ENCODE results near the gene VPS25. TPM values are rescaled to one million over a fixed set of nuclear protein-coding genes. Genes with fewer than 3 reads are reported as not detected.

The VPS25 gene
- total RNA-seq, 2 donors from 2014 or later: 17.8 to 23.9 TPM

GRCh38 chr17:42759982-42760651, 13.1 kb upstream of the VPS25 start:
- Histone ChIP-seq H3K9me3 (no peaks in the 10 kb centered on the region), H3K36me3 (replicated peaks in 1 of 2; ENCODE audit: insufficient read depth in 1 of 2, low read depth in 2 of 2) (no peaks in the 10 kb centered on the region), H3K27me3 (peaks cover 0 to 10% of the 10 kb centered on the region in 2 donors), H3K27ac (no peak overlapping the region), H3K4me3 (no peak overlapping the region), H3K4me1 (peaks cover 13% of the 10 kb centered on the region)
- intact Hi-C loops (cut with DNase I): no loop called here
- TF ChIP-seq CTCF (IDR thresholded peaks at IDR 0.05): no peak
- TF ChIP-seq POLR2A (IDR thresholded peaks at IDR 0.05): no peak
- ATAC-seq: no peak
- 49 to 68% methylated on average over 10 to 11 of the region's 11 CpGs for WGBS, 2 donors
- no peak for DNase-seq

DNA sequence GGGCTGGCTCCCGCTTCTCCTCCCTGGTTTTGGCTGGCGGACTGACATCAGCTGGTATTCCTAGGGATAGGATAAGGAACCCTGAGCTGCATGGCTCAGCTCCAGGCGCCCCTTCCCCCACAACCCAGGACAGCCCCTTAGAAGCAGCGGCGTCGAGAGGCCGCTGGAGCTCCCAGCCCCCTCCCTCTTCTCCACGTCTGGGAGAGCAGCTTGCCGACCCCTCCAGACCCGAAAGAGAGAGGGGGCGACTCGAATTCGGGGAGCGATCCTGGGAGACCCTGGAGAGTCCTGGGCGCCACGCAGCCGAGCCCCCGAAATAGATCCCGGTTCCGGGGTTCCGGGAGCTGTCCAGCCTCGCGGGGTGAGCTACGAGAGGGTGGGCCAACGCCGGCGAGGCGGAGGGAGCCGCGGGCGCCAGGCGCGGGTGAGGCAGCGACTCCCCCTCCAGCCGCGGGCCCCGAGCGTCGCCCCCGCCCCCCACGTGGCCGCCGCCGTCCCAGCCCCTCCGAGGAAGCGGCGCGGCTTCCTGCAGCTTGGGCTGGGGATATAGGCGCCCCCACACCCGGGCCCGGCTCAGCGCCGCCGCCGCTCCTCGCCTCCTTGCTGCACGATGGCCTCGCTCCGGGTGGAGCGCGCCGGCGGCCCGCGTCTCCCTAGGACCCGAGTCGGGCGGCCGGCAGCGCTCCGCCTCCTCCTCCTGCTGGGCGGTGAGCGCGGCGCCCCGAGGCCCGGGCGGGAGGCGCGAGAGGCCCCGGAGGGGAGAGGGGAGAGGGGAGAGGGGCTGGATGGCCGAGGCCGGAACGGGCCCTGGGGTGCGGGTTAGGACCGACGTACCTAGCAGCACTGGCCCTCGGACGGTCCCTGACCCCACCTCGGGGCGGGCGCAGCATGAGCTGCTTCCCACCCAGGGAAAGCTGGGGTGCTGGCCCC, 12.3 kb upstream of the VPS25 start, which contains the start of gene RAMP2:
Gene RAMP2 (plus strand): TSS at position 576 of the 930 bp plus-strand sequence. CDS start 35 bp downstream, at position 611.
- intact Hi-C loops (cut with DNase I): no loop called here
- WGBS, 2 donors: 5% methylated on average over 66 of the region's 92 CpGs; no CpG with 5 or more reads in 1 of the 2 donors
- peak in 2 of 4 donors; percentile 39 for DNase-seq
- peaks cover 0 to 10% of the 10 kb centered on the region in 2 donors for H3K27me3 ChIP-seq
- H3K4me3 ChIP-seq: peak within 1 kb of the TSS in 1 of 2 donors; percentile 16
- H3K27ac ChIP-seq: peak within 1 kb of the TSS in 2 of 4 donors; percentile 15 to 30
- H3K36me3 ChIP-seq (replicated peaks in 1 of 2; ENCODE audit: insufficient read depth in 1 of 2, low read depth in 2 of 2): no peaks in the 10 kb centered on the region
- ATAC-seq: peak; percentile 52
- TF ChIP-seq CTCF (IDR thresholded peaks at IDR 0.05): no peak
- TF ChIP-seq POLR2A (IDR thresholded peaks at IDR 0.05): no peak
- peaks cover 13% of the 10 kb centered on the region for H3K4me1 ChIP-seq
- no peaks in the 10 kb centered on the region for H3K9me3 ChIP-seq

- 44 to 56% methylated on average over 10 to 12 of the region's 12 CpGs for WGBS, 2 donors
- no peaks in the 10 kb centered on the region for H3K36me3 ChIP-seq (replicated peaks in 1 of 2; ENCODE audit: insufficient read depth in 1 of 2, low read depth in 2 of 2)
- DNase-seq (no peak), ATAC-seq (no peak)
- TF ChIP-seq POLR2A (IDR thresholded peaks at IDR 0.05) (no peak), CTCF (IDR thresholded peaks at IDR 0.05) (no peak)
- H3K4me1 ChIP-seq: peaks cover 13% of the 10 kb centered on the region
- intact Hi-C loops (cut with DNase I): no loop called here
- peak overlapping the region in 2 of 4 donors; percentile 15 to 30 for H3K27ac ChIP-seq
- peaks cover 0 to 10% of the 10 kb centered on the region in 2 donors for H3K27me3 ChIP-seq
- H3K4me3 ChIP-seq: no peak overlapping the region
- H3K9me3 ChIP-seq: no peaks in the 10 kb centered on the region
Observed at GRCh38 chr17:42761638-42762037, 11.6 kb upstream of the VPS25 start.

DNA sequence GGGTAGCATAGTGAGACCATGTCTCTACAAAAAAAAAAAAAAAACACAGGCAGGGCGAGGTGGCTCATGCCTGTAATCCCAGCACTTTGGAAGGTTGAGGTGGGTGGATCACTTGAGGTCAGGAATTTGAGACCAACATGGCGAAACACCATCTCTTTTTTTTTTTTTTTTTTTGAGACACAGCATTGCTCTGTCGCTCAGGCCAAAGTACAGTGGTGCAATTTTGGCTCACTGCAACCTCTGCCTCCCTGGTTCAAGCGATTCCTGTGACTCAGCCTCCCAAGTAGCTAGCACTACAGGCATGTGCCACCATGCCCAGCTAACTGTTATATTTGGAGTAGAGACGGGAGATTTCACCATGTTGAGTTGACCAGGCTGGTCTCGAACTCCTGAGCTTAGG, 7.1 kb upstream of the VPS25 start:
- no peak for DNase-seq
- H3K9me3 ChIP-seq: no peaks in the 10 kb centered on the region
- WGBS, 2 donors: 67 to 74% methylated on average over 4 to 6 of the region's 6 CpGs
- peaks cover 0 to 10% of the 10 kb centered on the region in 2 donors for H3K27me3 ChIP-seq
- H3K4me3 ChIP-seq: no peak overlapping the region
- peaks cover 5% of the 10 kb centered on the region for H3K4me1 ChIP-seq
- H3K36me3 ChIP-seq (replicated peaks in 1 of 2; ENCODE audit: insufficient read depth in 1 of 2, low read depth in 2 of 2): no peaks in the 10 kb centered on the region
- intact Hi-C loops (cut with DNase I): no loop called here
- H3K27ac ChIP-seq: no peak overlapping the region
- no peak for ATAC-seq
- TF ChIP-seq CTCF (IDR thresholded peaks at IDR 0.05): no peak
- no peak for TF ChIP-seq POLR2A (IDR thresholded peaks at IDR 0.05)

Measured in body of pancreas (tissue), 4 donors.